HEK293 (cell line): Measurements from ENCODE around the gene BRF1.

Experiments
- CTCF ChIA-PET: fragments of 350-600 bp; formaldehyde crosslinking; extraction: SDS; loops from one replicate; lab custom pipeline; 2021; ENCODE audit warnings: antibody characterized with exemption; lab: Yijun Ruan, JAX
- POLR2A ChIA-PET: fragments of 300-600 bp; formaldehyde crosslinking; extraction: SDS; loops from one replicate; lab custom pipeline; 2020; ENCODE audit warnings: antibody characterized with exemption, inconsistent platforms; lab: Yijun Ruan, JAX
- H3K27ac ChIP-seq: fragments of 200-500 bp; sonication (Bioruptor generic); 2 replicates; pipeline ENCODE4 v1.5.1; 2014; ENCODE audit warnings: low read depth, low read length, control low read depth, inconsistent platforms; ENCODE audit errors: extremely low read depth
- H3K36me3 ChIP-seq, 2 experiments: fragments of 200-500 bp in 1 of 2; sonication (Bioruptor generic) in 1 of 2; 1 replicate in 1 of 2; 2 replicates in 1 of 2; pipeline ENCODE4 v1.5.1; 2014 to 2017; ENCODE audit warnings: inconsistent platforms in 2 of 2, low read length in 2 of 2; ENCODE audit not compliant: control insufficient read depth in 2 of 2, insufficient read depth in 1 of 2
- H3K4me1 ChIP-seq: fragments of 200-500 bp; sonication (Bioruptor generic); 2 replicates; pipeline ENCODE4 v1.5.1; 2014; ENCODE audit warnings: mild to moderate bottlenecking, low read length, inconsistent platforms; ENCODE audit not compliant: control insufficient read depth, insufficient read depth
- H3K4me3 ChIP-seq: 2 replicates; pipeline ENCODE4 v1.5.1; 2011; ENCODE audit warnings: low read depth, mild to moderate bottlenecking, control low read depth, low read length, moderate library complexity
- H3K9me3 ChIP-seq: fragments of 200-500 bp; sonication (Bioruptor generic); 2 replicates; pipeline ENCODE4 v1.5.1; 2014; ENCODE audit warnings: low read depth, low read length, inconsistent platforms; ENCODE audit not compliant: control insufficient read depth, insufficient read depth
- BCL11B ChIP-seq: fragments of 450-650 bp; formaldehyde crosslinking; IDR thresholded peaks from 2 replicates; pipeline ENCODE4 v1.5.1; 2016; ENCODE audit warnings: low read depth, missing biosample characterization, missing genetic modification characterization
- CTCF ChIP-seq: fragments of 450-650 bp; formaldehyde crosslinking; IDR thresholded peaks from 2 replicates; pipeline ENCODE4 v1.5.1; 2016; ENCODE audit warnings: missing biosample characterization, missing genetic modification characterization
- EGR2 ChIP-seq: fragments of 450-650 bp; formaldehyde crosslinking; IDR thresholded peaks from 2 replicates; pipeline ENCODE4 v1.5.1; 2016; ENCODE audit warnings: low read depth, missing biosample characterization, missing genetic modification characterization
- GLIS1 ChIP-seq: fragments of 450-650 bp; formaldehyde crosslinking; IDR thresholded peaks from 2 replicates; pipeline ENCODE4 v1.5.1; 2016; ENCODE audit warnings: missing biosample characterization, missing genetic modification characterization
- GLIS2 ChIP-seq: fragments of 450-650 bp; formaldehyde crosslinking; IDR thresholded peaks from 2 replicates; pipeline ENCODE4 v1.5.1; 2016; ENCODE audit warnings: missing biosample characterization, missing genetic modification characterization
- KLF1 ChIP-seq: fragments of 450-650 bp; formaldehyde crosslinking; IDR thresholded peaks from 2 replicates; pipeline ENCODE4 v1.5.1; 2016; ENCODE audit warnings: missing biosample characterization, missing genetic modification characterization
- OSR2 ChIP-seq: fragments of 450-650 bp; formaldehyde crosslinking; IDR thresholded peaks from 2 replicates; pipeline ENCODE4 v1.5.1; 2016; ENCODE audit warnings: missing biosample characterization, missing genetic modification characterization
- ZFHX2 ChIP-seq: fragments of 450-650 bp; formaldehyde crosslinking; conservative IDR thresholded peaks from 2 replicates; pipeline ENCODE4 v1.5.1; 2016; ENCODE audit warnings: missing biosample characterization, missing genetic modification characterization
- ZFP3 ChIP-seq: fragments of 450-650 bp; formaldehyde crosslinking; IDR thresholded peaks from 2 replicates; pipeline ENCODE4 v1.5.1; 2016; ENCODE audit warnings: low read depth, missing biosample characterization, missing genetic modification characterization
- ZIC2 ChIP-seq: fragments of 450-650 bp; formaldehyde crosslinking; IDR thresholded peaks from 2 replicates; pipeline ENCODE4 v1.5.1; 2016; ENCODE audit warnings: missing biosample characterization, missing genetic modification characterization
- ZNF10 ChIP-seq: fragments of 450-650 bp; formaldehyde crosslinking; IDR thresholded peaks from 2 replicates; pipeline ENCODE4 v1.5.1; 2017; ENCODE audit warnings: missing biosample characterization, missing genetic modification characterization
- ZNF37A ChIP-seq: fragments of 450-650 bp; IDR thresholded peaks from 2 replicates; pipeline ENCODE4 v1.5.1; 2018; ENCODE audit warnings: missing biosample characterization, missing genetic modification characterization
- ZNF404 ChIP-seq: fragments of 450-650 bp; formaldehyde crosslinking; IDR thresholded peaks from 2 replicates; pipeline ENCODE4 v1.5.1; 2017; ENCODE audit warnings: missing biosample characterization, missing genetic modification characterization
- ZNF423 ChIP-seq: fragments of 450-650 bp; formaldehyde crosslinking; IDR thresholded peaks from 2 replicates; pipeline ENCODE4 v1.5.1; 2016; ENCODE audit warnings: missing biosample characterization, missing genetic modification characterization
- ZNF580 ChIP-seq: fragments of 450-650 bp; formaldehyde crosslinking; IDR thresholded peaks from 2 replicates; pipeline ENCODE4 v1.5.1; 2016; ENCODE audit warnings: missing biosample characterization, missing genetic modification characterization
- ZNF621 ChIP-seq: fragments of 450-650 bp; formaldehyde crosslinking; IDR thresholded peaks from 2 replicates; pipeline ENCODE4 v1.5.1; 2017; ENCODE audit warnings: missing biosample characterization, missing genetic modification characterization
- ZNF791 ChIP-seq: fragments of 450-650 bp; formaldehyde crosslinking; IDR thresholded peaks from 2 replicates; pipeline ENCODE4 v1.5.1; 2016; ENCODE audit warnings: missing biosample characterization, missing genetic modification characterization
- ZNF792 ChIP-seq: fragments of 450-650 bp; formaldehyde crosslinking; IDR thresholded peaks from 2 replicates; pipeline ENCODE4 v1.5.1; 2016; ENCODE audit warnings: missing biosample characterization, missing genetic modification characterization
- TF ChIP-seq, protein P1 (sequence below): fragments of 450-650 bp; formaldehyde crosslinking; conservative IDR thresholded peaks from 2 replicates; pipeline ENCODE4 v1.5.1; 2016; ENCODE audit warnings: low read depth, missing biosample characterization, missing genetic modification characterization

Gene BRF1

GRCh38 chr14:105348169-105348944 lies 47.6 kb upstream of the BRF1 start:
- Histone ChIP-seq H3K36me3 (no peaks in the 10 kb centered on the region; a peak in 1 of 3 replicates), H3K9me3 (peaks cover 2% of the 10 kb centered on the region; the same call in 1 of the 2 replicates), H3K4me1 (no peaks in the 10 kb centered on the region), H3K4me3 (no peak overlapping the region), H3K27ac (no peak overlapping the region)
- TF ChIP-seq GLIS1 (tag by site-specific recombination) (peak; percentile 81), GLIS2 (tag by site-specific recombination) (peak; percentile 35; the same call in 1 of the 2 replicates), ZNF423 (tag by site-specific recombination) (peak; percentile 71), OSR2 (tag by site-specific recombination) (peak; percentile 71), ZIC2 (tag by site-specific recombination) (peak; percentile 83), CTCF (tag by site-specific recombination) (no peak), ZNF791 (tag by site-specific recombination) (no peak)
- ChIA-PET POLR2A (no interaction called here), CTCF (interaction anchor here (0.6 to 1.2 kb wide), 2 partner anchors 141 to 258 kb away, joined by 3 to 4 read pairs; no protein-coding TSS in a partner anchor)

DNA sequence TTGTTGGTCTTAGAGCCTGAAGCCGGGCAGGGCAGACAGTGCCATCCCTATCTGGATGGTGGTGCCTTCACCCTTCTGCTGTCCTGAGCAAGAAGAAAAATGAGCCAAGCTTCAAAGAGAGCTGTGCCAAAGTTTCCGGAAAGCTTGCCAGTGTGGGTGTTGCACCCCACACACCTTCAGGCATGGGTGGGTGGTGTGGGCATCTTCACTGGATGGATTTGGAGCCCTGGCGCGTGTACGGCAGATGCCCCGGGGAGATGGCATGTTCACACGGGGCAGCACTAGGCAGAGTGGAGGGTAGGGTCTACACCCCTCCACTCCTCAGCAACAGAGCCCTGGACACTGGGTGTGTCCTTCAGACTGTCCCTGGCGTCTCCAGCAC lies 46.8 kb upstream of the BRF1 start:
- Histone ChIP-seq H3K9me3 (peaks cover 2% of the 10 kb centered on the region; the same call in 1 of the 2 replicates), H3K27ac (no peak overlapping the region), H3K36me3 (no peaks in the 10 kb centered on the region), H3K4me3 (no peak overlapping the region), H3K4me1 (no peaks in the 10 kb centered on the region)
- ChIA-PET CTCF (interaction anchor here (0.6 to 1.2 kb wide), 3 partner anchors 141 to 257 kb away, joined by 3 to 4 read pairs (median 4); no protein-coding TSS in a partner anchor), POLR2A (interaction anchor here (0.6 kb wide), 1 partner anchor 84 kb away, joined by 3 read pairs; no protein-coding TSS in a partner anchor)
- TF ChIP-seq ZNF404 (no peak), EGR2 (tag by site-specific recombination) (peak; percentile 53; the same call in 1 of the 2 replicates), ZFP3 (tag by site-specific recombination) (no peak), ZFHX2 (tag by site-specific recombination) (peak; percentile 76)

DNA sequence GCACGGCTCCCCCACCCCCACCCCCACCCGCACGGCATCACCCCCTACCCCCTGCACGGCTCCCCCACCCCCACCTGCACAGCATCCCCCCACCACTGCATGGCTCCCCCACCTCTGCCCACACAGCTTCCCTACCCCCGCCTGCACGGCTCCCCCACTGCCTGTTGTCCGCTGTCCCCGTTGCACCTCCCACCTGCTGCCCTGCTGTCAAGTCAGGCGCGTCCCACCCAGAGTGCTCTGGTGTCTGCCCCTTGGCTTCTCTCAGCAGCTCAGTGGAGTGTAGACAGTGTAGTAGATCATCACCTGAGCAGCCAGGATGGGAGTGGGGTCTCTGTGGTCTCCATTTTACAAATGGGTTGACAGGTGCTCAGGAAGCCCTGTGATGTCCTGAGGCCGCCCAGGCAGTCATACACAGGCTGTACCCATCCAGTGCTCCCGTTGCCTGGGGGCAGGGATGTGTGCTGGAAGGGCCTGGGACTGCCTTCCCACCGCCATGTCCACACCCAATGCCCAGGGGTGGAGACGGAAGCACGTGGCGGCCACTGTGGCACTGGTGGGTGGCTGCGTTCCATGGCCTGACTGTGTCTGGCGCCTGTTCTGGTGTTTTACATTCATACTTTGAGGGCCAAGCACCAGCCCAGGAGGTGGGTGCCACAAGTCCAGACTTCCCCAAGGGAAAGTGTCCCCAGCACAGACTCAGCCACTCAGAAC lies 46.2 kb upstream of the BRF1 start:
- TF ChIP-seq ZNF10 (tag by site-specific recombination) (no peak), KLF1 (tag by site-specific recombination) (peak; percentile 26; the same call in 1 of the 2 replicates)
- Histone ChIP-seq H3K9me3 (peaks cover 2% of the 10 kb centered on the region; the same call in 1 of the 2 replicates), H3K27ac (no peak overlapping the region), H3K4me3 (no peak overlapping the region), H3K4me1 (no peaks in the 10 kb centered on the region), H3K36me3 (no peaks in the 10 kb centered on the region)
- POLR2A ChIA-PET = interaction anchor here (0.6 kb wide), 1 partner anchor 84 kb away, joined by 3 read pairs; no protein-coding TSS in a partner anchor
- CTCF ChIA-PET = interaction anchor here (1.0 to 1.2 kb wide), 2 partner anchors 144 to 257 kb away, joined by 3 to 4 read pairs; no protein-coding TSS in a partner anchor

GRCh38 chr14:105346200-105346533 lies 45.4 kb upstream of the BRF1 start:
- ChIA-PET POLR2A (no interaction called here), CTCF (interaction anchor here (0.6 to 1.0 kb wide), 2 partner anchors 11 to 21 kb away, joined by 4 to 6 read pairs; no protein-coding TSS in a partner anchor)
- Histone ChIP-seq H3K9me3 (peaks cover 2% of the 10 kb centered on the region; the same call in 1 of the 2 replicates), H3K4me3 (no peak overlapping the region), H3K4me1 (no peaks in the 10 kb centered on the region), H3K27ac (no peak overlapping the region), H3K36me3 (no peaks in the 10 kb centered on the region)
- TF ChIP-seq ZNF580 (no peak), BCL11B (no peak), ZNF621 (no peak), ZNF792 (no peak), ZNF37A (tag by site-specific recombination) (no peak)
- TF ChIP-seq, protein P1, sequence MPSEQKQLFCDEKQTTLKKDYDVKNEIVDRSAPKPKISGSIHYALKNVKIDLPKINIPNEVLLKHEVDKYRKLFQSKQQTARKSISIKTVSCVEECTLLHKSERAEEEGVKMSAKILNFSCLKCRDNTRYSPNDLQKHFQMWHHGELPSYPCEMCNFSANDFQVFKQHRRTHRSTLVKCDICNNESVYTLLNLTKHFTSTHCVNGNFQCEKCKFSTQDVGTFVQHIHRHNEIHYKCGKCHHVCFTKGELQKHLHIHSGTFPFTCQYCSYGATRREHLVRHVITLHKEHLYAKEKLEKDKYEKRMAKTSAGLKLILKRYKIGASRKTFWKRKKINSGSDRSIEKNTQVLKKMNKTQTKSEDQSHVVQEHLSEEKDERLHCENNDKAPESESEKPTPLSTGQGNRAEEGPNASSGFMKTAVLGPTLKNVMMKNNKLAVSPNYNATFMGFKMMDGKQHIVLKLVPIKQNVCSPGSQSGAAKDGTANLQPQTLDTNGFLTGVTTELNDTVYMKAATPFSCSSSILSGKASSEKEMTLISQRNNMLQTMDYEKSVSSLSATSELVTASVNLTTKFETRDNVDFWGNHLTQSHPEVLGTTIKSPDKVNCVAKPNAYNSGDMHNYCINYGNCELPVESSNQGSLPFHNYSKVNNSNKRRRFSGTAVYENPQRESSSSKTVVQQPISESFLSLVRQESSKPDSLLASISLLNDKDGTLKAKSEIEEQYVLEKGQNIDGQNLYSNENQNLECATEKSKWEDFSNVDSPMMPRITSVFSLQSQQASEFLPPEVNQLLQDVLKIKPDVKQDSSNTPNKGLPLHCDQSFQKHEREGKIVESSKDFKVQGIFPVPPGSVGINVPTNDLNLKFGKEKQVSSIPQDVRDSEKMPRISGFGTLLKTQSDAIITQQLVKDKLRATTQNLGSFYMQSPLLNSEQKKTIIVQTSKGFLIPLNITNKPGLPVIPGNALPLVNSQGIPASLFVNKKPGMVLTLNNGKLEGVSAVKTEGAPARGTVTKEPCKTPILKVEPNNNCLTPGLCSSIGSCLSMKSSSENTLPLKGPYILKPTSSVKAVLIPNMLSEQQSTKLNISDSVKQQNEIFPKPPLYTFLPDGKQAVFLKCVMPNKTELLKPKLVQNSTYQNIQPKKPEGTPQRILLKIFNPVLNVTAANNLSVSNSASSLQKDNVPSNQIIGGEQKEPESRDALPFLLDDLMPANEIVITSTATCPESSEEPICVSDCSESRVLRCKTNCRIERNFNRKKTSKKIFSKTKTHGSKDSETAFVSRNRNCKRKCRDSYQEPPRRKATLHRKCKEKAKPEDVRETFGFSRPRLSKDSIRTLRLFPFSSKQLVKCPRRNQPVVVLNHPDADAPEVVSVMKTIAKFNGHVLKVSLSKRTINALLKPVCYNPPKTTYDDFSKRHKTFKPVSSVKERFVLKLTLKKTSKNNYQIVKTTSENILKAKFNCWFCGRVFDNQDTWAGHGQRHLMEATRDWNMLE (tag by site-specific recombination) = no peak
